ENCODE results near the gene TCF4.

Gene TCF4

DNA sequence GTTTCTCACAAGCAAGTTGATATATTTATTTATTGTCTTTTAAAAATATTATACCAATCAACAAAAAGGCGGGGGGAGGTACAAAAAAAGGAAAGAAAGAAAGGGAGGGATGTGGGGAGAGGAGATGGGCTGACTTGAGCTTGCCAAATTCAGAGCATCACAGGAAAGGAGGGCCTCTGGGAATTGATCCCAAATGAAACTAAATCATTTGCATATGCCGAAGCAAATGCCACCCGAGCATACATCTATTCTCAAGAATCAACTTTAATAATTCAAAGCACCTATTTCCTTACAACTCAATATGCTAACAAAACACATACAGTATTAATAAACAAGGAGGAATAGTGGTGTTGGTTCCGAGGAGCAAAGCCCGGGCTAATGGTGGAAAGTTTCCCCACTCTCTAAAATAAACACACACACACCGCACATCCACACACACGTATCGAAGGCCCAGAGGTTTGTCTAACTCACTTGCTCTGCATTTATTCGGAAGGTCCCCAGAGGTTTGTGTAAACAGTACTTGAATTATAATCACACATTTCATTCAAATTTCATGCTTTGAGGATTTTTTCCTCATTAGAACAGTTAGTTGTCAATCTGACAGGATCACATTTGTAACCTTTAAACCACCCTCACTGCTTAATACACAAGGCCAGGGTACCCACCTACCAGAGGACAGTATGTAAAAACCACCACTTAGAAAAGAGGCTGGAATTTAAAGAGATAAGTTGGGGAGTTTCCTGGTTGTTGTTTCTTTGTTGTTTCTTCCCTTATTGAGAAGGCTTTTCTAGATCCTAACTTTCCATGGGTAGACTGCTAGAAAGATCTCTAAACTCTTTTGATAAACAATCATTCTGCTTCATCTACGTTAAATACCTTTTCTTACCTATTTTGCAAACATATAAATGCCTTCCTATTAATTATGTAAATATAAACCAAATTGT is 264.7 kb downstream of the TCF4 start:
- DNase-seq (ENCODE audit: low read depth, low spot score): no peak

DNA sequence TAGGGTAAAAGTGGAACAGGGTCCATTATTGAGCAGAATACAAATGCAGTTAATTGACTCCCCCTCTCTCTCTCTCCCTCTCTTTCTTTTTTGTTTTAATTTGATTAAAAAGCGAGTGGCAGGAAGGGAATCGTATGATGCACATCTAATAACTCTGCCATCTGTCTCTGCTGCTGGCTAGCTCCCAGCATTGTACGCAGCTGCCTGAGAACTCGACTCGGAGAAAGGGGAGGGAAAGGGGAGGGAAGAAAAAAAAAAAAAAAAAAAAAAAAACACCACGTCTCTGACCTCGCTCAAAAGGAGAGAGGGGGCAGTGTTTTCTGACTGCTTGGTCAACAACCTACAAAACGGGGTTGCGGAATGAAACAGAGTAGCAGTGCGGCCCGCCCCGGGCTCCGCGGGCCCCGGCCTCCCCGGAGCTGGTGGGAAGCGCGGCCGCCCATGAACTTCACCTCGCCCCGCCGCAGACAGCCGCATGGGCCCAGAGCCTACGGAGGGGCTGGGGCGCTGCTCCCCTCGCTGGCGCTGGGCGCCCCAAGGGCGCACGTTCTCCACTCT is 265.7 kb downstream of the TCF4 start:
- peak; percentile 81 for DNase-seq (ENCODE audit: low read depth, low spot score)

DNA sequence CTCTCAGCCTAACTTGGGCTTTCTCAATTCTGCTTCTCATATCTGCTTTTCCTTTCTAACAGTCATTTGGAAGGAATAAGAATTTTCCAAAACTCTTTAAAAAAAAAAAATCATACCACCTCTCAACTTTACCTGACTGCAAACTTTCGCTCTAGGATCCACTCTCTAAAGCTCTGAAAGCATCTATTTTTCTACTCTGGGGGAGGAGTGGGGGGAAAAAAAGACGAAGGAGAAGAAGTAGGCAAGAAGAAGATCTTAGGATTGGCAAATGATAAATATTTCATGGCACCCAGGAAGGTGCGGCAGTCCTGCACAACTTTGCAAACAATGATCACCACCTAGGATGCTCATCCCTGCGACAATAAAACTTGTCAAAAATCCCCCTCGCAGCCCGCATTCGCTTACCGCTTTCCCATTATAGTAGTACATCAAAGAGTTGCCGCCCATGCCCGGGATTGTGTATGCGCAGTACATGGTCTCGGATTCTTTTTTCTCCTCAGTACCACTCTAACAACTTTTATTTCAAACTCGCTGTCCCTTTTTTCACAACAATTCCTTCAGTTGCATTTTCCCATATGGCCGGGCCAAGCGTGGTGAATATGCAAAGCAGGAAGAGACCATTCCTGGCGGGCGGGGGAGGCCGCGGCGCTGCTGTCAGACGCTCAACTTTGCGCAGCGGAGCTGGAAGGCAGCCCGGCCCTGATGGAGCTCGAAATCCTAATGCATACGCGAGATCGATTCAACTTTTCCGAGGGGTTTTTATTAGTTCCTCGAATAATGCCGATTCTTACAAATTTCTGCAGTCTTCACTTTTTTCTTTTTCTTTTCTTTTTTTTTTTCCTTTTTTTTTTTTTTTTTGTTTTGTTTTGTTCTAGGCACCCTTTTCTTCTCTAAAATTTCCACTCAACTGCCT is 266.5 kb downstream of the TCF4 start:
- DNase-seq (ENCODE audit: low read depth, low spot score): peak; percentile 75

- no peak for DNase-seq (ENCODE audit: low read depth, low spot score)
These were observed 267.3 kb downstream of the TCF4 start for GRCh38 chr18:55320424-55321264.

- no peak for DNase-seq (ENCODE audit: low read depth, low spot score)
These were observed 268.4 kb downstream of the TCF4 start for GRCh38 chr18:55319459-55320193.

- no peak for DNase-seq (ENCODE audit: low read depth, low spot score)
These were observed 269.0 kb downstream of the TCF4 start for GRCh38 chr18:55318951-55319441.

- DNase-seq (ENCODE audit: low read depth, low spot score): no peak
These were observed 270.1 kb downstream of the TCF4 start for GRCh38 chr18:55317864-55318263.

DNA sequence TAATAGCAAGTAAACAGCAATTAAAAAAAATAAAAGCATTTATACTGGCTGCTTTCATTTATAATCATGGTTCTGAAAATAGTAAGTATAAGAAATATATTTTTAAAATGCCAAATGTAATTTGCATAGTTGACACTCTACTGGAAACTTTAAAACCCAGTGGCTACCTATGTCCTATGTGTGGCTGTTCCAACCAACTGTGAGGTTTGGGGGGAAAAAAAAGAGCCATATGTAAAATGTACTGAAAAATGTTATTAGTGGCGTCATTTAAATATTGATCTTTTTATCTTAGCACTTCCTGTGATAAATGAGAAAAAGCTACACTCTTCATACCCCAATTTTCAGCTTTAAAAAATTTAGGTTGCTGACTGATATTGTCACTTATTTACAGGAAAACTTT is 270.7 kb downstream of the TCF4 start:
- no peak for DNase-seq (ENCODE audit: low read depth, low spot score)

DNA sequence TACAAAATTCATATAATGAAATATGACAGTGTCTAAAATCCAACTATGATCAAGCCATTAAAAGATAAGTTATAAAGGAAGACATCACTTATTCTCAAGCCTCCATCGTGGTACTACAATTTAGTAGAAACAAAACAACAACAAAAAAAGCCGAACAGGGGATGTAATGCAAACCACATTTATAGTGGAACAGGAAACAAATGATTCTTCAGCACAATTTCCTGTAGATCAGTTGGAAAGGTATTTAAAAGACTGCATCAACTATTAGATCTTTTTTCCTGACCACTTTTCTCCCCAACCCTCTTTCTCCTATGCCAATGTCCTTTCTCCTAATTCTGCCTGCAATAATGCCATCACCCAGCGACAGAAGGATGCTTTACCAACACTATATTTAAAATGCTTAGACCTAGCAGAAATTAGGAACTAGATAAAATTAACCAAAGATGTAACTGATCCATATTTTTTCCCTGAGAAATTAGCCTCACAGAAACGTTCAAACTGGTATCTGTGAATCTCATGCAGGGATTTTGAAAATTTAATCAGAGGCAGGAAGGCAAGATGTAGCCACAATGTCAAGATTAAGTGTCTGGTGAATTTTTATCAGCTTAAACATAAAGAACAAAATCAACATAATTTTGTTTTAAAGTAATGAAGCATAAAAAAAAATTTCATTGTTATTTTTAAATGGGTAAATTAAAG is 271.4 kb downstream of the TCF4 start:
- DNase-seq (ENCODE audit: low read depth, low spot score): no peak

DNA sequence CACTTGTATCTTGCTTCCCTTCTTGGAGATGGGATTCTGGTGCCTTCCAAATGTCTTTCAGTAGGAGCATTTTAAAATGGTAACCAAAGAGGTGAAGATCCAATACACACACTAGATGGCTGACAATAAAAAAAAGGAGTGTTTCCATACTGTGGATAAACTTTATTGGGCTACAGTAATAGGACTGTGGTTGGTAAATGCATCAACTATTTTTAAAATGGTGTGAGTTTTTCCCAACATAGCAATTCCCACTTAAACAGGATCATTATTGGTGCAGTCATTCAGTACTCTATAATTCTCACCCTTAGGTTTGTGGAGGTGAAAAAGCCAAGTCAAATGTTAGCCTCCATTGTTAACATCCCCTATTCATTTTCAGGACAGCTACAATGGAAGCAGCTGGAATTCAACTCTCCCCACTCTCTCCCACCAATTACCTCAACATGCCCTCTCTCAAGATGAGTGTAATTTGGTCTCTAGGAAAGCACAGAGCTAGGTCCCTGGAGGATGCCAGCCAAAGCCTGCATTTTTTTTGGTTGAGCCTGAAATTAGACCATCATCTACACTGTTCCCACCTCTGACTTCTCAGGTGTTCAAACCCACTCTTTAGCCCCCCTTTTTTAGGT is 273.3 kb downstream of the TCF4 start:
- DNase-seq (ENCODE audit: low read depth, low spot score): no peak

GRCh38 chr18:55314031-55314430 is 274.0 kb downstream of the TCF4 start:
- DNase-seq (ENCODE audit: low read depth, low spot score): no peak

DNA sequence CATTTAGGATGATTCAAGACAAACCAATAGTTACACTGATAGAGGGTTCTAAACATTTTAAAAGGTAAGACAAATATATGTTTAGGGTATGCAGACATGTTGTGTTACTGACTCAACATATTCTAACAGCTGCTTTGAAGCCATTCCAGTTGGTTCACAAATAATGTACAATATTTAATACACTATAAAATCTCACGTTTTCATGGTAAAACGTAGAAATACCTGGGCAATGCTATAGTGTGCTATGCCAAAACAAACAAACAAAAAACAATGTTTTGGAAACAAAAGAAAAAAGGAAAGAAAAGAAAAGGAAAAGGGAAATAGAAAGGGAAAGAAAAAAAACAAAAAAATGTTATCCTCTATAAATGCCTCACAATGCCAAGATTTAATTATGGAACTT is 277.1 kb downstream of the TCF4 start:
- no peak for DNase-seq (ENCODE audit: low read depth, low spot score)

GRCh38 chr18:55310044-55310676 is 277.8 kb downstream of the TCF4 start:
- DNase-seq (ENCODE audit: low read depth, low spot score): no peak

DNA sequence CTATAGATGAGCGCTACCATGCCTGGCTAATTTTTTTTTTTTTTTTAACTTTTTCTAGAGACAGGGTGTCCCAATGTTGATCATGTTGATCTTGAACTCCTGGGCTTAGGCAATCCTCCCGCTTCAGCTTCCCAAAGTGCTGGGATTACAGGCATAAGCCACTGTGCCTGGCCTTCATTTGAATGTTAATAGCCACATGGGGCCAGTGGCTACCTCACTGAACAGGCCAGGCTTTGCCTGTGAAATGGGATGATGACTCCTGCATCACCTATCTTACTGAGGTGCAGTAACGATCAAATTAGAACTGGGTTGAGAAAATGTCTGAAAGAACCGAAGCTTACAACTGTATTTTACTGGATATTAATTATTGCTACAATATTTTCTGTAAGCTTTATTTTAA is 278.7 kb downstream of the TCF4 start:
- DNase-seq (ENCODE audit: low read depth, low spot score): no peak

DNA sequence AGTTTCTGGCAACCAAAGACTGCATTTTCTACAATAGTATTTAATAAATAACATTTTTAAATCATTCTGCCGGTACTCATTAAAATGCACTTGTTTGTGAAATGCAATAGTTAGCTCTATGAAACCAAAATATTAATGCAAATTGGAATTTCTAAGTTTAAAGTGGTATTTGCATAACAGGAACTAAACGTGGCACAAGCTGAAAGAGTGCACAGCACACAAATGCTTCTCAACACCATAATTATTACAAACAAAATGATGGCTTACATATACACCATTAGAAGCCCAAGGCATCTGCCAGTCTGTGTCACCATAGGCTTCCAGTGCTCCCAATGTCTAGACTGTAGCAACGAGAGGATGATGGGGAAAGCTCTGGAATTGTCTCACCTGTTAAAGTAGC is 280.5 kb downstream of the TCF4 start:
- DNase-seq (ENCODE audit: low read depth, low spot score): no peak

DNA sequence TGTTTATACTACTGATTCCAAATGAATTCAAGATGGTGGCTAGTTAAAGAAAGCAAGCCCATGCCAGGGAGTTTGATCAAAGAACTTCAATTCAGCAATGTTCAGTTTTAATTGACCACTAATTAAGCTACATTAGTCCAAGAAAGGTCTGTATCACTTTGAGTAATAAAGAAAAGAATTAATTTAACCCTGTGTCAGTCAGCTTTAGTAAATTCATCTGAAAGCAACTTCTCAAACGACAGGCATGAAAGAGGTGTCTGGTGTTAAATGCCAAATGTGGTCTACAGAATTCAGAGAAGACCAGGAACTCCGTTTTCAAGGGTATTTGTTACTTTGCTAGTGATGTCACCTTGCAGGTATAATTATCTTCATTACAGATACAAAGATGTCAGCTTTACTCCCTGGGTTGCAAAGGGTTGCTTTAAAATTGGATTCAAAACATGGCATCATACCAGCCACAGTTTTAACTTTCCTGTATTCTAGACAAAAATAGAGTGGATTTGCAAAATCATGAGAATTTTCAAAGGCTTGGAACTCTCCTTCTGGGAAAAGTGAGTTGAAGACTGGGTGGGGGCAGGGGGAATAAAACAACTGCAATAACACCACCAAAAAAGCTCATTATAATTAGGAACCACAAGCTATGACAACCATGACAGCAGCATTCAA is 281.5 kb downstream of the TCF4 start:
- no peak for DNase-seq (ENCODE audit: low read depth, low spot score)

- no peak for DNase-seq (ENCODE audit: low read depth, low spot score)
These were observed 285.7 kb downstream of the TCF4 start for GRCh38 chr18:55302167-55302833.

DNA sequence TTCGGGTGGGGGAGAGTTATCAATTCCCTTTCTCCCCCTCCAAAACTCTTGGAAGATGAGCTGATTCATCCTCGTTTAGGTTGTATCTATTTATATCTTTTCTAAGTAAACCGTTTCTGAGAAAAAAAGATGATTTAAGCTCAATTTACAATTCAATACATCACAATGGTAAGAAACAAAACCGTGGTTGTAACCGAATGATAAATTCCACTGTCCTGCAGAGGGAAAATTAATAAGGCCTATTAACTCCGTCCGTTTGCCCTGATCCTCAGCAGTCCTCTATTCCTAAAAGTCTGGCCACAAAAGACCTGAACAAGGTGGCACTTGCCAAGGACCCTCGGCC is 286.2 kb downstream of the TCF4 start:
- no peak for DNase-seq (ENCODE audit: low read depth, low spot score)

All from brain pericyte (primary cell).